NCI-H526 treated with DMSO at 0.1 percent for 48 hours (cell line): ENCODE results near the gene ITGA4.
"Not testable (repeated sequence)": the region's sequence is repeated elsewhere in the genome, so short reads cannot be mapped to it uniquely, and the experiment has no call there.

Experiments
- DNase-seq: peaks from one replicate; lab custom pipeline; 2025; lab: John Stamatoyannopoulos, UW

The ITGA4 gene

DNA sequence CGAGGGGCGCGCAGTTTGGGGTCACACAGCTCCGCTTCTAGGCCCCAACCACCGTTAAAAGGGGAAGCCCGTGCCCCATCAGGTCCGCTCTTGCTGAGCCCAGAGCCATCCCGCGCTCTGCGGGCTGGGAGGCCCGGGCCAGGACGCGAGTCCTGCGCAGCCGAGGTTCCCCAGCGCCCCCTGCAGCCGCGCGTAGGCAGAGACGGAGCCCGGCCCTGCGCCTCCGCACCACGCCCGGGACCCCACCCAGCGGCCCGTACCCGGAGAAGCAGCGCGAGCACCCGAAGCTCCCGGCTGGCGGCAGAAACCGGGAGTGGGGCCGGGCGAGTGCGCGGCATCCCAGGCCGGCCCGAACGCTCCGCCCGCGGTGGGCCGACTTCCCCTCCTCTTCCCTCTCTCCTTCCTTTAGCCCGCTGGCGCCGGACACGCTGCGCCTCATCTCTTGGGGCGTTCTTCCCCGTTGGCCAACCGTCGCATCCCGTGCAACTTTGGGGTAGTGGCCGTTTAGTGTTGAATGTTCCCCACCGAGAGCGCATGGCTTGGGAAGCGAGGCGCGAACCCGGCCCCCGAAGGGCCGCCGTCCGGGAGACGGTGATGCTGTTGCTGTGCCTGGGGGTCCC, at the start of gene ITGA4:
Gene ITGA4, plus strand, starts transcription at position 266 of the 620 bp plus-strand sequence. Its CDS starts 269 bp downstream, at position 535.
- peak; percentile 41 for DNase-seq

DNA sequence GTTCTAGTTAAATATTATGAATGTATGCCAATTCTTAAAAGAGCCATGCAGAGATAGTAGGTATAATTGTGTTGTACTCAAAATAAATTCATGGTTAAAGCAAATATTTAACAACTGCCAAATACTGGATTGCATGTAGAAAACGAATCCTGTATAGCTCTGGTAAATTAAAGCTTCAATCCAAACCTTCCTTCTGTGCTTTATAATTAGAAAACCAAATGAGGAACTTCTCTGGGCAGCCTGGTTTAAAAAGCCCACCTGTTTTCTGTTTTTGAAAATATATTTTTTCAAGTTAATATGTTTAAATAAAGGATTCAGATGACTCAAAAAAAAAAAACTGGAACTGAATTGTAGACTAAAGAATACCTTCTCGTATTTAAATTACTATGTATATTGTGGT, 48.3 kb upstream of the ITGA4 start:
- DNase-seq = no peak

DNA sequence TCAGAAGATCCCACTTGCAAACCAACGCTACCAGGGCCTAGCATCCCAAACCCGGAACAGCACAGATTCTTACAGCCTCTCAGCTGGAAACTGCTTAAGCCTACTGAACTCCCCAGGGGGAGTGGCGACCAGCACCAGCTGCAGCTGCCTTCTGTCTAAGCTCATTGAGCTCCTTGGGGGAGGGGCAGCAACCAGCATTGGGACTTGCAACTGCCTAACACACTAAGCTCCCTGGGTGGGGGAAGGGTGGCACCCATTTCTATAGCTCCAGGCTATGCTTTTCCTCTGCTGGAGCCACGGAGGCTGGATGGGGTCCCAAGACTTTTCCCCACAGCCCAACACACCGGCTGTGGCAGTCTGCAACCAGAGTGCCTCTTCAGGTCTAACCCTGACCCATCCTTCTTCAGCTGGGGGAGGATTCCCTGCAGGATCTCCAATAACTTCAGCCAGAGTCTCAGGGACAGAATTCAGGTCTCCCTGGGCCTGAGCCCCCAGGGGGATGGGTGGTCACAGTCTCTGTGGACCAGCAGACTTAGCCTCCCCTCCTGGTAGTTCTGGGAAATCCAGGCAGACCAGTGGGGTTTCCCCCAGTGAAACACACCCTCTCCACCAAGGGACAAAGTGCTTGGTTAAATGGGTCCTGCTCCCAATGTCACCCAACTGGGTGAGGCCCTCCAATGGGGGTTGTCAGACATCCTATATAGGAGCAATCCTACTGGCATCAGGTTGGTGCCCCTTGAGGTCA, 45.9 kb upstream of the ITGA4 start:
- DNase-seq = peak; percentile 54

DNA sequence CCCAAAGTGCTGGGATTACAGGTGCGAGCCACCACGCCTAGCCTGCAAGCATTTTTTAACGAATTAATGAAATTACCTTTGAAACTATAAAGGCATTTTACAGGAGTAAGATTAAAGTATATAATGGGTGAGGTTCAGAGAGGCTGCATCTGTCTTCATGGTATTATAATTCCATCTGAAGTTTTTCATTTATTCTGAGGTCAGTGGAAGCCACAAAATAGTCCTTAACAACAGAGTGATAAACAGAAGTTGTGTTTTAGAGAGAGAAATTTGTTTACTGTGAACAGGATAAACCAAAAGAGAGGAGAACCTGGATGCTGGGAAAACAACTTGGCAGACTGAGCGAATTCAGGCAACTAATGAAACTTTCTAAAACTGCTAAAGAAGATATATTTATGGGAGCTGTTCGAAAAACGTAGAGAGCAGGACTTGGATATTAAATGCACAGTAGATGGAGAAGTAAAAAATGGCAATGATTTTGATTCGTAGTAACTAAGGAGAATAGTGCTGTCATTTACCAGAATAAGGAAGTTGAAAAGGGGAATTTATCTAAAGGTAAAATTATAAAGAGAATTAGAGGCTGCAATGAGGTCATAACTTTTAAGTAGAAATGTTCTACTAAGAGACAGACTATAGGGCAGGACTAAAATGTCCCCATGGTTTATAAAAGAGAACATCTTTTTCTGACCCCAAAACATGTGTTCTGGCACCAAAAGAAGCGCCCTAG, 37.9 kb upstream of the ITGA4 start:
- DNase-seq = no peak

DNA sequence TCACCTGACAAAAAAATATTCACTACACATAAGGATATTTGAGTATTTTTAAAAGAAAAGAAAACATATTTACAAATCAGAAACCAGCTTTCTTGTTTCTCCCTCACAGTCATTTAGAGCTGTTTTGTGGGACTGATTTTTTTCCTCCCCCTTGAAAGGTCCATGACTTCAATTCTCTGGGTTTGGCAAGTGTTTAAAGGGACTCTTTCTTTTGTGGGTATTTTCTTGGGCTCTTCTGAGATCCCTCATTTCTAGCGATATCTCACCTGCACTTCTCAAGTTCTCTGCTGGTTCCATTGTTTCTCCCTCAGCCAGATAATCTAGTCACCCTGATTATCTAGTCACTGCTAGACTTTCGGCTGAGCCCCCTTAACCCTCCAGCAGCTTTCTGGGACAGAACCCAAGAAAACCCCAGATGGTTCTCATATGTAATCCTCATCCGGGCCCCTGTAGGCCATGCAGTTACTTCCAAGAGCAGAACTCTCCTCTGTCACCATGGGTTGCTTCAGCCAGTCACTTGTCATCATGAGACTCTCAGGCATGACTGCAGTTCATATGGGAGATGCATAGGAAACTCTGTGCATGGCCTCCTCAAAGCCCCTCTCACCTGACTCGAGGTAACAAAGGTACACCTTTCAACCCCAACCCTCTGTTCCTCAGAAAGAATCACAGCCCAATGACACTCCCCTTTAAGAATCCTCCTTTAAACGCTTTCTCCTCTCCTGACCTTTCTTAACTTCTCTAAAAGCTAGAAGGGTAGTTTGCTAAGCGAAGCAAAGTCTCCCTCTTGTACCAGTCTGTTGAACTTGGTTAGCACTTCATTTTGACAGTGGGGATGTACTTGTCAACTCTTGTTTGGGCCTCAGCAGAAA, 36.7 kb upstream of the ITGA4 start:
- no peak for DNase-seq

DNA sequence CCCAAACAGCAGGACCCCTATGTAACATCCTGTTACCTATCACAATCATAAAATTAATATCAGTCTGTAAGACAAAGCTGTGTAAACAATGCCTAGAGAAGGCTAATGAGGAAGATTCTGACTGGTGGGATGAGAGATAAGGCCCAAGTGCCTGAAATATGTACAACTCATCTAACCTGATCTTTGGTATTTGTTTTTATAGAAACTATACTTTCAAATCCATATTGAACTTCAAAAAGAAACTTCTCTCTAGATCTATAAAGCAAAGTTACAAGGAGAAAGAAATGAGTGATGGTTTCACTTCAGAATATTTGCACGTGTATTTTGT, 36.1 kb upstream of the ITGA4 start:
- no peak for DNase-seq

DNA sequence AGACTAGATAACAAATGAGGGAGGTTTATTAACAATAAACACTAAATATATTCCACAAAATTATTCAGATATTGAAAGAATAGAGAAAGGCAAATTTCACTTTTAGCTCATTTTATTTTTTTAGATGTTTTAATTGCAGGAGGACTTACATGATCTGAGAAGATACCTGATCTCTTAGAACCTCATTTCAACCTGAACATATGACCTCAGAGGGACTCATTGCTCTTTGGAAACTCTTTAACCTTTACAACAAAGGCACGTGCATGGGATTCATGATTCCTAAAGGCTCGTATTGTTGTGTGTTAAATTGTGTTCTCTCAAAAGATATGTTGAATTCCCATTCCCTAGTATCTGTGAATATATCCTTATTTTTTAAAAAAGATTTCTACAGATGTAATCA, 35.7 kb upstream of the ITGA4 start:
- no peak for DNase-seq

DNA sequence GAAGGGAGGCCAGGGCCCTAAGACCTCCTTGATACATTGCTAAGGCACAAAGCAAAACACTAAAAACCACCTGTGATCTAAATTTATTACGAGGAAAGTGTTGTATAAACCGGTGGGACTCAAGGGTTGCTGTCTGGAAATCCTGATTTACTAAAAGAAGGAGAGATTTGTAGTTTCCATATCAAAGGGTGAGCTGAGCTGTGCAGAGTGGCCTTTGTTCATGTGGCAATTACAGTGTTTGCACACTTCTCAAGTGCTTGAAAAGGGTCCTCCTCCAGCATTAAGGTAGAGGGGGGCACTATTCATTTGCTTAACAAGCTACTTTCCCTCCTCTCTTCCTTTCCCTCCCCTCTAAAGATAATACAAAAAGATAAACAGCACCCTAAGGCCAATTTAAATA, 30.5 kb upstream of the ITGA4 start:
- DNase-seq = no peak

DNA sequence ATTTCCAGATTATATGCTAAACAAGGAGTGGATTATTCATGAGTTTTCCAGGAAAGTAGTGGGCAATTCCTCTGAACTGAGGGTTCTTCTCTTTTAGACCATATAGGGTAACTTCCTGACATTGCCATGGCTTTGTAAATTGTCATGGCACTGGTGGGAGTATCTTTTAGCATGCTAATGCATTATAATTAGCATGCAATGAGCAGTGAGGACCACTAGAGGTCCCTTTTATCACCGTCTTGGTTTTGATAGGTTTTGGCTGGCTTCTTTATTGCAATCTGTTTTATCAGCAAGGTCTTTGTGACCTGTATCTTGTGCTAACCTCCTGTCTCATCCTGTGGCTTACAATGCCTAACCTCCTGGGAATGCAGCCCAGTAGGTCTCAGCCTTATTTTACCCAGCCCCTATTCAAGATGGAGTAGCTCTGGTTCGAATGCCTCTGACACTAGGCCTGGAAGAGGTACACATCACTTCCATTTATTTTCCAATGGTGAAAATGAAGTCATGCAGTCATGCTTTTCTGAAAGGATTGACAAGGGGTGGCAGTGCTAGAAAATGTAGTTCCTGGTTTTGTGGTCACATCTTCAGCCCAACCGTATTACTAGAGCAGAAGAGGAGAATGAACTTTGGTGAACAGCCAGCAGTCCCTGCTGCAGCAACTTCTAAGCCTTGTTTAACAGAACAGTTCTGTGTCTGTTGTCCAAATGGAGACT, 26.6 kb upstream of the ITGA4 start:
- DNase-seq = no peak

DNA sequence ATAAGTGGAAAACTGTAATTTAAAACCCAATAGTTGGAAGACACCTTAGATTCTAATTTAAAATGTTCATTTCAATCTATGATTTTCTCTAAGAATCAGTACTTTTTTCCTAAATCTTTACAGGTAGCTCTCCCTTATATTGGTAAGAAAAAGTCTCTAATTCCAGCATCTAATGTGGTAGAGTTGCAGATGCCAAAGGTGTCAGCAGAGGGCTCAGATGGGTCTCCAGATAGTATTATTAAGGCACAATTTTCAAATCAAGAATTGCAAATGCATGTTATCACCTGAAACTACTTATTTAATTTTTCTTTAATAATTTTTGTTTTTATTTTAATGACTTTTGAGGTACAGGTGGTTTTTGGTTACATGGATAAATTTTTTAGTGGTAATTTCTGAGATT, 25.5 kb upstream of the ITGA4 start:
- no peak for DNase-seq

DNA sequence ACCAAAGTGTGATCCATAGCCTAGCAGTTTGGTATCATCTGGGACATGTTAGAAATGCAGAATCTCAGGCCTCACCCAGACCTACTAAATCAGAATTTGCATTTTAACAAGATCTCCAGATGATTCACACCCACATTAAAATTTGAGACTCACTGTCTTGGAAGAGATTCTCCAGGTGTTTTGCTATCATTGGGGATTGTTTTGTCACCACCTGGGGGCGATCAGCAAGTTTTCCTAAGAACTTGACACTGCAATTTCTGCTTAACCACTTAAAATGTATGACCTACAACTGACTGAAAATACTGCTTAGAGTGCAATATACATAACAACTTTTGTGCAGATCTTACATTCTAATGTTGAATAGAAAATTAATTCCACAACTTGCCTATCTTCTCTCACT, 18.9 kb upstream of the ITGA4 start:
- no peak for DNase-seq

DNA sequence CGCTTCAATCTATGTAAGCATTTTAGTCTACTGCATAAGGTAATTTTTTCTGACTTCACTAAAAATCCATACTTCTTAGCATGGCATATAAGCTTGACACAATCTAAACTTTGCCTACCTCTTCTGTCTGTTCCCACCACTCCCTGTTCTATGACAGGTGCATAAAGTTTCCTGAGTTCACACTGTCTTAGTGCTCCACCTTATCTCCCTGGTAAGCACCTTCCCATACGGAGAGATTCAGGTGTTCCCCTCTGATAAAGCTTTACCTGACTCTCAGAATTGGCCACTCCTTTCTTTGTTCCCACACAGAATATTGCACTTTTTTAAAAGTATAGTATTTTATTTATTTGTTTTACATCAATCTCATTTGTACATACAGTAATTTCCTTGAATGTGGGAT, 16.8 kb upstream of the ITGA4 start:
- no peak for DNase-seq

DNA sequence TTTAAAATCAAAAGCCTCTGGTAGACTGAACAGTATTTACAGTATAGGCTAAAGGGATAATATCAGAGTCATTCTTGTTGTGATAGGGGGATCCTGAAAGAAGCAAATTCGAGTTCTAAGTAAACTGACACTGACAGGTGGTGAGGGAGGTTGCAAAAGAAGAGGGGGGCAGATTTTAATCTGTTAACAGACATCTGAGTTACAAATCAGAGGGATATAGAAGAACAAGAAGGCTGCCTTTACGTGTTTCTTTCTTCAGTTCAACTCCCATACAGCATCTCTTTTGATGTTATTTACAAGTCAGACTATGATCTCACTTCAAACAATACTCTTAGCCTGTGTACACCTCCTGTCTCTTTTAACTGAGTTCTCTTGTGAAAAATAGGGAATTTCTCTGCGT, 16.3 kb upstream of the ITGA4 start:
- no peak for DNase-seq

DNA sequence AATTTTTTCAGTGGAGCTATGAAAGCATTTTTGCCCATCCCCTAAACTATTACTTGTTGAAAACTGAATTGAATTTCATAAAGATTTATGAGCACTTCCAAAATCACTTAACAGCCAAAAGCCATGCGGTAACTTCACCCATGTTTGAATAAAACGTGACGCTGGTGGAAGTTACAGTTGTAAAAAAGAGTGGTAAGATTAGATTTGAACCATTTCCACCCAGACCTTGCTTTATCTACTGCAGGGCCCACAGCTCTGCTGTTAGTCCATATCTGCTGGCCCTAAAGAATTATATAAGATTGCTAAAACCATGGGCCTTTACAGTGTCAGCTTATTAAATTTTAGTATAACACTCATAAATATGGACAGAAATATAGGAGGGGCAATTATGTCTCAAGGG, 15.5 kb upstream of the ITGA4 start:
- DNase-seq = no peak

DNA sequence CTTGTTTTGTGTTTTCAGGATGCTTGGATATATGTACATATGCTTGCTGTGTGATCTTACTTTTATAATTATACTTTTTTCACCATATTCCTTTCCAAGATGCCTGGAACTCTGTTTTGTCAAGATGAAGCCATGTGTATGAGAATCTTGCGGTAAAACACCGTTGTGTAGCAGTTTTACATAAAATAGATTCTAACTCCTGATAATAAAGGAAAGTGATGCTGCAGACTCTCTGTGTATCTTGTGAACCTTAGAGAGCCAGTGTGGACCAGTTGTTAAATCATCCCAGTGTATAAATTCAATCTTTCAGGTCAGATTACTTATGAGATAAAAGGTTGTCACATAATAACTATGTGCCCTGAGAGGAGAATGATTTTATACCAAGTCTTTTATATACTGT, 12.5 kb upstream of the ITGA4 start:
- no peak for DNase-seq

DNA sequence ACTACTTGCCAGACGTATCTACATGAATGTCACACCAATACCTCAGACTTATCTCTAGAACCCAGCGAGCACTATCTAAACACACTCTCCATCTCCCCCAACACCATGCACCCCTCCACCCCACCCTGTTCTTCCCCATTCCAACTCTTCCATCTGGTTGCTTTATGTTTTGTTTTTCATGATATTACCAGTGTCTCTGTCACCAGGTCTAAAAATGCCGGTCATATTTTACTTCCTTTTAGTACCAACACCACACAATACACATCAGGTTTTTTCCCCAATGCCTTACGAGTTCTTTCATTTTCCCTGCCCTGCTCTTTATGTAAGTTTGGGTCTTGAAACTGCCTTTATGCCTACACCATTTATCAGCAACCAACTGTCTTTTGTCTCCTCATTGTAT, 10.2 kb upstream of the ITGA4 start:
- no peak for DNase-seq

DNA sequence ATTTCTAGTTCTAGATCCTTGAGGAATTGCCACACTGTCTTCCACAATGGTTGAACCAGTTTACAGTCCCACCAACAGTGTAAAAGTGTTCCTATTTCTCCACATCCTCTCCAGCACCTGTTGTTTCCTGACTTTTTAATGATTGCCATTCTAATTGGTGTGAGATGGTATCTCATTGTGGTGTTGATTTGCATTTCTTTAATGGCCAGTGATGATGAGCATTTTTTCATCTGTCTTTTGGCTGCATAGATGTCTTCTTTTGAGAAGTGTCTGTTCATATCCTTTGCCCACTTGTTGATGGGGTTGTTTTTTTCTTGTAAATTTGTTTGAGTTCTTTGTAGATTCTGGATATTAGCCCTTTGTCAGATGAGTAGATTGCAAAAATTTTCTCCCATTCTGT, 7.9 kb upstream of the ITGA4 start:
- not testable (repeated sequence) for DNase-seq

DNA sequence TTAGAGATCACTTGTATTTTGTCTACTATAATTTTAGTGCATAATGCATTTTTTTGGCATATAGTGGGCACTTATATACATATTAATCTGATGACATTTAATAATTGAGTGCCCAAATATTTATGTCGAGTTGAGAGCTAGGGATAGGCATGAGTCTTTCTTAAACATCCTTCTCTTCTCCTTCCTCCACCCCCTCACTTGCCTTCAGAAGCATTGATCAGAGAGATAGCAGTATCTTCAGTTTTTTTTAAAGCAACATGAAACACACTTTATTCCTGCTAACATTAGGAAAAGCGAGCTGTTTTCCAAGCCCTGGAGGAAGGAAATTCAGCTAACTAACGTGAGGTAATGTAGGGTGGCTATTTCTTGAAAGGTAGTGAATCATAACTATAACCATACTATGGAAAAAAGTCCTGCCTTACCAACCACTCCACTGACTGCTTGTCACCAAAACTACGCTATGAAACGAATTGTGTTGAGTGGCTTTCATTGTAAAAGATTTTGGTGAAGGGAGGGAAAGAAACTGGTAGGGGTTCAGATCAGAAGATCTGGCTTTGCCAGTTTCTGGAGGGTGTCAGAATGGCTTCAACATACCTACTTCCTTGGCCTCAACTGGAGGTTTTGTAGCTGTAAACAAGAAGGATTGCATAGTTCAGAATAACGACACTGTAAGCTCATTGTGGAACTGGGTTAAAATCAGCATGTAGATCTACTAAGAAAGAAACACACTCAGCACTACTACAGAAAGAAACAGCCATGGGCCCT, 2.3 kb upstream of the ITGA4 start:
- no peak for DNase-seq

DNA sequence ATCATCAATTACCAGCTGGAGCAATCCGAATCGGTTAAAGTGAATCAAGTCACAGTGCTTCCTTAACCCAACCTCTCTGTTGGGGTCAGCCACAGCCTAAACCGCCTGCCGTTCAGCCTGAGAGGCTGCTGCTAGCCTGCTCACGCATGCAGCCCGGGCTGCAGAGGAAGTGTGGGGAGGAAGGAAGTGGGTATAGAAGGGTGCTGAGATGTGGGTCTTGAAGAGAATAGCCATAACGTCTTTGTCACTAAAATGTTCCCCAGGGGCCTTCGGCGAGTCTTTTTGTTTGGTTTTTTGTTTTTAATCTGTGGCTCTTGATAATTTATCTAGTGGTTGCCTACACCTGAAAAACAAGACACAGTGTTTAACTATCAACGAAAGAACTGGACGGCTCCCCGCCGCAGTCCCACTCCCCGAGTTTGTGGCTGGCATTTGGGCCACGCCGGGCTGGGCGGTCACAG, 496 bp upstream of the ITGA4 start:
- DNase-seq = no peak

DNA sequence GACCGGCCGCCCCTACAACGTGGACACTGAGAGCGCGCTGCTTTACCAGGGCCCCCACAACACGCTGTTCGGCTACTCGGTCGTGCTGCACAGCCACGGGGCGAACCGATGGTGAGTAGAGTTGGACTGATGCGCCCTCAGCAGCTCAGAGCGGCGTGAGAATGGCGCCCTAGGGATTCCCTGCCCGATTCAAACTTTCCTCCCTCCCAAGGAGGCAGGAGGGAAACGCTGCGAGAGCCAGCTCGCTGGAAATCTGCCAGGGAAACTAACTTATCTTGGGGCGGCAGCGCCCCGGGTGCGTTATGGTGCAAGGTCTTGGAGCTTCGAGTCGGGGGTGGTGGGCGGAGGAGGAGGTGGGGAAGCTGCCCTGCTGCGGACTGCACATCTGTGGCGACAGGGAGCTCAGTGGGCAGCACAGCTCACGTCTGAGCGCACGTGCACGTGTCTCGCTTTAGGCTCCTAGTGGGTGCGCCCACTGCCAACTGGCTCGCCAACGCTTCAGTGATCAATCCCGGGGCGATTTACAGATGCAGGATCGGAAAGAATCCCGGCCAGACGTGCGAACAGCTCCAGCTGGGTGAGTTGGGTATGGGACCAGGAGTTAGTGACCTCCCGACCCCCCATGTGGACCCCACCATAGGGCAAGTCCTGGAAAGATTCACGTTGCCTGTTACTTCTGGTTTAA, 697 bp downstream of the ITGA4 start:
- DNase-seq = no peak
